Measurements from ENCODE around the gene CRNN. TPM values are rescaled to one million over a fixed set of nuclear protein-coding genes. Genes with fewer than 3 reads are reported as not detected.

CRNN gene
- total and polyA plus RNA-seq, 9 donors: 0.46 TPM; not detected in 8

GRCh38 chr1:152410599-152410998 is 3.5 kb downstream of the CRNN start:
- H3K36me3 ChIP-seq: no peaks in the 10 kb centered on the region
- no peak for DNase-seq
- no peak overlapping the region for H3K27ac ChIP-seq
- H3K4me1 ChIP-seq (ENCODE audit: insufficient read depth): no peaks in the 10 kb centered on the region
- intact Hi-C loops (cut with DNase I): no loop called here
- WGBS, 3 donors: 40 to 49% (median 48%) methylated on average over 7 of the region's 7 CpGs
- H3K9me3 ChIP-seq: no peaks in the 10 kb centered on the region
- H3K4me3 ChIP-seq: no peak overlapping the region
- no peak for TF ChIP-seq CTCF (IDR thresholded peaks at IDR 0.05)
- no peak for TF ChIP-seq POLR2A (IDR thresholded peaks at IDR 0.05)
- TF ChIP-seq EP300 (IDR thresholded peaks at IDR 0.05): no peak
- no peaks in the 10 kb centered on the region for H3K27me3 ChIP-seq

GRCh38 chr1:152410028-152410427 is 4.0 kb downstream of the CRNN start:
- no peaks in the 10 kb centered on the region for H3K9me3 ChIP-seq
- DNase-seq: no peak
- TF ChIP-seq POLR2A (IDR thresholded peaks at IDR 0.05) (no peak), EP300 (IDR thresholded peaks at IDR 0.05) (no peak), CTCF (IDR thresholded peaks at IDR 0.05) (no peak)
- 72 to 96% (median 87%) methylated on average over 3 of the region's 3 CpGs for WGBS, 3 donors
- no peak overlapping the region for H3K4me3 ChIP-seq
- H3K27ac ChIP-seq: no peak overlapping the region
- no peaks in the 10 kb centered on the region for H3K4me1 ChIP-seq (ENCODE audit: insufficient read depth)
- no peaks in the 10 kb centered on the region for H3K36me3 ChIP-seq
- intact Hi-C loops (cut with DNase I): no loop called here
- H3K27me3 ChIP-seq: no peaks in the 10 kb centered on the region

GRCh38 chr1:152408664-152409063 is 5.4 kb downstream of the CRNN start:
- Histone ChIP-seq H3K9me3 (no peaks in the 10 kb centered on the region), H3K36me3 (no peaks in the 10 kb centered on the region), H3K27me3 (no peaks in the 10 kb centered on the region), H3K4me1 (ENCODE audit: insufficient read depth) (no peaks in the 10 kb centered on the region), H3K4me3 (no peak overlapping the region), H3K27ac (no peak overlapping the region)
- DNase-seq: no peak
- TF ChIP-seq CTCF (IDR thresholded peaks at IDR 0.05): no peak
- TF ChIP-seq EP300 (IDR thresholded peaks at IDR 0.05): no peak
- no peak for TF ChIP-seq POLR2A (IDR thresholded peaks at IDR 0.05)
- 89 to 91% (median 90%) methylated on average over 4 of the region's 4 CpGs for WGBS, 3 donors
- intact Hi-C loops (cut with DNase I): no loop called here

- DNase-seq: no peak
- intact Hi-C loops (cut with DNase I): no loop called here
- no peaks in the 10 kb centered on the region for H3K36me3 ChIP-seq
- no peaks in the 10 kb centered on the region for H3K9me3 ChIP-seq
- no peak overlapping the region for H3K4me3 ChIP-seq
- TF ChIP-seq POLR2A (IDR thresholded peaks at IDR 0.05): no peak
- TF ChIP-seq CTCF (IDR thresholded peaks at IDR 0.05): no peak
- TF ChIP-seq EP300 (IDR thresholded peaks at IDR 0.05): no peak
- no peaks in the 10 kb centered on the region for H3K4me1 ChIP-seq (ENCODE audit: insufficient read depth)
- H3K27me3 ChIP-seq: no peaks in the 10 kb centered on the region
- WGBS, 3 donors: 31 to 36% (median 34%) methylated on average over 8 of the region's 8 CpGs
- no peak overlapping the region for H3K27ac ChIP-seq
Measured at GRCh38 chr1:152398812-152399698, 15.0 kb downstream of the CRNN start.

All from ovary (tissue), 9 donors.